GM12872 (cell line): Measurements from ENCODE around the gene TMEM260.

Experiments used
- CTCF ChIP-seq: IDR thresholded peaks from 3 replicates; pipeline ENCODE4 v1.5.1; 2011; ENCODE audit warnings: low read depth, mild to moderate bottlenecking, low read length, moderate library complexity; ENCODE audit not compliant: insufficient read depth

Gene TMEM260

GRCh38 chr14:56598519-56598918 is 18.9 kb downstream of the TMEM260 start:
- no peak for TF ChIP-seq CTCF

- TF ChIP-seq CTCF: no peak
These were observed 24.1 kb downstream of the TMEM260 start for GRCh38 chr14:56603648-56604047.

GRCh38 chr14:56608689-56609088 is 29.1 kb downstream of the TMEM260 start:
- TF ChIP-seq CTCF: no peak

GRCh38 chr14:56617084-56617483 is 37.5 kb downstream of the TMEM260 start:
- TF ChIP-seq CTCF: no peak

DNA sequence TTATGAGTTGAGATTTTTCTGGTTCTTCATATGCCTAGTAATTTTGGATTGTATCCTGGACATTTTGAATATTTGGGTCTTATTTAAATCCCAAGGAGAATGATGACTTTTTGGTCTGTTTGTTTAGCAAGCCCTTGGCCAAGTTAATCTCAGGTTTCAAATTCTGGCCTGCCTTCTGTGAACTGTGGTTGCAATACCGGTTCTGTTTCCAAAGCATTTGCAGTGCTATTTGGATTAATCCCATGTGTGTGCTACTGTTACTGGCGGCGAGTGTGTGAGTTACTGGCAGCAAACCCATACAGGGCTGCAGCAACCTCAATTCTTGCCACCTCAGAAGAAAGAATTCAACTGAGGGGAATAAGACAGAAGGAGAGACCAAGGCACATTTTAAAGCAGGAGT is 51.1 kb downstream of the TMEM260 start:
- TF ChIP-seq CTCF: no peak

DNA sequence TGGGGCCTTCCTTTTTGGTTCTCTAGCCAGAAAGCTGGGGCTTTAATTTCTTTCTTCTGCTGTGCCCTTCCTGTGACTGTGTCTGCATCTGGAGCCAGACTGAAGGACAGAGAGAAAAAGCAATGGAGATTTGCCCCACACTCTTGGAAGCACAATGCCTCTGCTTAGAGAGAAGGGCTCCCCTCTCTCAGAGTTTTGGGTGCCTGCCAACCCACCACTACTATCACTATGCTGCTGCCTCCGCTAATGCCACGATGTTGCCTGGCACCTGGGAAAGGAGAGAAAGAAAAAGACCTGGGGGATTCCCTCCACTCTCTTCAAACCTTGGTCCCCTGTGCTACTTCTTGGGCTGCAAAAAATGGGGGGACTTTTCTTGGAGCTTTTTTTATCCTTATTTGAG is 52.6 kb downstream of the TMEM260 start:
- TF ChIP-seq CTCF: no peak

DNA sequence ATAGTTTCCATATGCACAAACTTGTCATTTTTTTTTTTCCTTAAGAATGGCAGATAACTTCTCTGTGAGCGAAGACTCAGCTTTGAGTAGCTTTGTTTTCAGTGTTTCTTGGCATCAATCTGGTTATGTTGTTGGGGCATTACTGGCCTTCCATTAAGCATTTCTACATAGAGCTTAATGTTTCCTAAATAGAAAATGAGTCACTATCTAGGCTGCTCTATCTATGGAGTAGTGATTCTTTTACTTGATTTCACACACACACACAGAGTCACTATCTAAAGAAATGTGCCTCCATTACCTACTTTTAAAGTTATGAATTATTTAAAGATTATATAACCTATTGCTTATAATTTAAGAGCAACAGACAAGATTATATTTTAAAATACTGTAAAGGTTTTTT is 53.9 kb downstream of the TMEM260 start:
- no peak for TF ChIP-seq CTCF

- no peak for TF ChIP-seq CTCF
These were observed 55.4 kb downstream of the TMEM260 start for GRCh38 chr14:56635041-56635440.
